GM19238 (cell line): Measurements from ENCODE around the gene CSGALNACT2.
A peak's percentile ranks its signal among the peaks of the same experiment; 100 is the strongest.
"Not testable (repeated sequence)": the region's sequence is repeated elsewhere in the genome, so short reads cannot be mapped to it uniquely, and the experiment has no call there.

Experiments
- DNase-seq: peaks from one replicate; pipeline ENCODE4 v3.0.0; 2011; ENCODE audit warnings: low spot score; ENCODE audit not compliant: insufficient read length

CSGALNACT2 gene, protein sequence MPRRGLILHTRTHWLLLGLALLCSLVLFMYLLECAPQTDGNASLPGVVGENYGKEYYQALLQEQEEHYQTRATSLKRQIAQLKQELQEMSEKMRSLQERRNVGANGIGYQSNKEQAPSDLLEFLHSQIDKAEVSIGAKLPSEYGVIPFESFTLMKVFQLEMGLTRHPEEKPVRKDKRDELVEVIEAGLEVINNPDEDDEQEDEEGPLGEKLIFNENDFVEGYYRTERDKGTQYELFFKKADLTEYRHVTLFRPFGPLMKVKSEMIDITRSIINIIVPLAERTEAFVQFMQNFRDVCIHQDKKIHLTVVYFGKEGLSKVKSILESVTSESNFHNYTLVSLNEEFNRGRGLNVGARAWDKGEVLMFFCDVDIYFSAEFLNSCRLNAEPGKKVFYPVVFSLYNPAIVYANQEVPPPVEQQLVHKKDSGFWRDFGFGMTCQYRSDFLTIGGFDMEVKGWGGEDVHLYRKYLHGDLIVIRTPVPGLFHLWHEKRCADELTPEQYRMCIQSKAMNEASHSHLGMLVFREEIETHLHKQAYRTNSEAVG

DNA sequence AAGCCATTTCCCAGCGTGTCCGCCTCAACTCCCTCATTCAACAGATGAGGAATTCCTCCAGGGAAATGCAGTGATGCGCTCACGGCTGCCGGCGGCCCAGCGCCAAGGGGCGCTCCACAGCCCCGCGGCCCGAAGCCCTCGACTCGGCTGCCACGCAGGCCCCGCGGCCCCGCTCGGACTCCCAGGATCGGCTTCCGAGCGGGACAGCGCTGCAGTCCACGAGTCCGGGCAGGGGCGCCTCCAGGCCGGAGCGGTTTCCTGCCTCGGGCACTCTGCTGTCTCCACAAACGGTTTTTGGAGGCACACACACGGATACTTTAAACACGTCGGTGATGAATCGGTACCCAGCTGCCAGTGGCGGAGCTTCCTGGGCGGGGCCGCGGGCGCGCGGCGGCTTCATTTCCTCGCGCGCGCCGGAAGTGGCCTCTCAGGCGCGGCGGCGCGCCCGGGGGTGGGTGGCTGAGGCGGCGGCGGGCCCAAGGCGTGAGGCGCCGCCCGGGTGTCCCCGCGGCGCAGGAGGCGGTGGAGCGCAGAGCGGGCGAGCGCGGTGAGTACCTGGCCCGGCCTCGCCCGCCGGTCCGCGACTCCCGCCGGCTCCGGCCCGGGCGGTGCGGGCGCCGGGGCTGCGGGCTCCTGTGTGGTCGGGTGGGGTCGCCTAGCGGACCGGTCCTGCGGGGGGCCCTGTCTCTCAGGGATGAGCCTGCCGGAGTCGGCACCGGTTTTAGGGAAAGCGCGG, at the start of gene CSGALNACT2:
Gene CSGALNACT2 (plus strand): TSS at position 425 of the 736 bp plus-strand sequence. CDS start 16,705 bp downstream, outside the sequence.
- peak; percentile 87 for DNase-seq

DNA sequence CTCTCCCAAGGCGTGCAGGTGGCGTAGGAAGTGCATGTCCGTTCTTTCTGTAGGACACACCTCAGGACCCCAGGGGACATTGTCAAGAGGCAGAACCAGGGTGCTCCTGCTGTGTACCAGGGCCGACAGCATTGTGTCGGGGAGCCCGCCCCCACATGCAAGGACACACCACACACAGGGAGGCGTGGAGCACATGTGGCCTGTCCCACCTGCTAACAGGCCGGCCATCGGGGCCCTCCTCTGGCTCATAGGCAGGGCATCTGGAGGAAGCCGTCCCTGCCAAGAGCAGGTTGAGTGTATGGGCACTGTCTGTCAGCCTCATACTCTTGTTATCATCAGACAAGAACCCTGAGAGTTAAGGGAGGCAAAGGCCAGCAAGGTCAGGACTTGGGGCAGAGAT, 48.7 kb upstream of the CSGALNACT2 start:
- DNase-seq: no peak

DNA sequence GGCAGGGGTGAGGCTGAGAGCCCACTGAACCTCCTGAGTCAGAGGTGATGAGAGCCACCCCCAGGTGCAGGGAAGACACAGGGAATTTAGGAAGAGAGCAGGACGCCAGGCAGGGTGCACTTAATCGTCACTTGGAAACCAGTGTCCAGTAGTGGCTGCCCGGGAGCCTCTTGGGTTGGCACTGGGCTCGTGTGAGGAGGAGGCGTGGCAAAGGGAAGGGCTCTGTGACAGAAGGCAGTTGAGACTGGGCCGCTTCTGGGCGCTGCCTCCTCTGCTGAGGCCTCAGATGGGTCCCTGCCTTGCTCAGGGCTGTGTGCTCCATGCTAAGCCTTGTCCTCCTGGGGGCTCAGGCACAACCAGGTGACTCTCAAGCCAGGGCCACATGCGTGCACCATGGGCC, 48.1 kb upstream of the CSGALNACT2 start:
- DNase-seq: no peak

DNA sequence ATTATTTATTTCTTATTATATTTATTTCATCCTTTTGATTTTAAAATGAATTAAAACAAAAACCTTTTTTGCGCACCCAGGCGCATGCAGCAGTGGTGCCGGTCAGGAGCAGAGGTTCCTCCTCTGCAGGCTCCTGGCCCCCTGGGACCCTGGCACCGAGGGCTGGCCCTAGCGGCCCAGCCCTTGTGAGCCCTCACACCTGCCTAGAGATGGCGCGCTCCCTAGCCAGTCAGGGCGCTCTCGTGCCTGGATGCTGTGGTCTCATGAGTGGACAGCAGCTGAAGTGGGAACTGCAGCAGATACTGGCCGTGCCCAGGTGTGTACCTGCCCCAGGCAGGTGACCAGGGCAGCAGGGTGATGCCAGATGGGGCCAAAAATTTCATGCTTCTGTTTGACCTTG, 47.6 kb upstream of the CSGALNACT2 start:
- DNase-seq: no peak

DNA sequence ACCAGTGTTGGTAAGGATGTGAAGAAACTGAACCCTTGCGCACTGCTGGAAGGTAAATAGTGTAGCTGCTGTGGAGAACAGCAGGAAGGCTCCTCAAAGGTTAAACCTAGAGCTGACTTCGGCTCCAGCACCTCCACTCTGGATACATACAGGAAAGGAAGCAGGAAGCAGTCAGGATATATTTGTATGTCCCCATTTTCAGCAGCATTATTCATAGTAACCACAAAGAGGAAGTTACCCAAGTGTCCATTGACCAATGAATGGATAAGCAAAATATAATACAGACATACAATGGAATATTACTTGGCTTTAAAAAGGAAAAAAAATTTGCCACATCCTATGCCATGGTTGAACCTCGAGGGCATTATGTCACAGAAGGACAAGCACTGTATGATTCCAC, 46.4 kb upstream of the CSGALNACT2 start:
- no peak for DNase-seq

DNA sequence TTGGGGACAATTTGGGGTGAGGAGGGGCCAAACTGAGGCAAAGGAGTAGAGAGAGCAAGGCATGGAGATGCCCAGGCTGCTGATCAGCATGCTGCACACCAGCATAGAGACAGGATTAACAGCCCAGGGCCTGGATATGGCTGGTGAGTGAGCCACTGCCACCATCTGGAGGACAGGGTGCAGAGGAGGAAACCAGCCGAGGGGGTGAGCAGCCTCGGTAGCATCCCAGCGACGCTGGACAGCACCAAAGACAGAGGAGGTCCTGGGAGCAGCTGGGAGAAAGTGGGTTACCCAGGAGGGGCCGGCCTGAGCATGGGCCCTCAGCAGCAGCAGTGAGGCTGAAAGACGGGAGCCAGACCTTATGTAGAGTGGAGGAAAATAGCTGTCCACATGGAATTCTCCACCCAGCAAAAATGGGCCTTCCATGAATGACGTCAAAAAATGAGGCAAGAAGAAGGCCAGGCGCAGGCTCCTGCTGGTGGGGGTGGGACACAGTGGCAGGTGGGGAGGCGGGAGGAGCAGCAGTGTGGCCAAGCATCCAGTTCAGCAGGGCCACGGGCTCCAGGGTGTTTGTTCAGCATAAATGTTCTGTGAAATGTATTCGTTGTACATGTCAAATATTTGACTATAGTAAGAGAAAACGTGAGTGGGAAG, 44.7 kb upstream of the CSGALNACT2 start:
- no peak for DNase-seq

DNA sequence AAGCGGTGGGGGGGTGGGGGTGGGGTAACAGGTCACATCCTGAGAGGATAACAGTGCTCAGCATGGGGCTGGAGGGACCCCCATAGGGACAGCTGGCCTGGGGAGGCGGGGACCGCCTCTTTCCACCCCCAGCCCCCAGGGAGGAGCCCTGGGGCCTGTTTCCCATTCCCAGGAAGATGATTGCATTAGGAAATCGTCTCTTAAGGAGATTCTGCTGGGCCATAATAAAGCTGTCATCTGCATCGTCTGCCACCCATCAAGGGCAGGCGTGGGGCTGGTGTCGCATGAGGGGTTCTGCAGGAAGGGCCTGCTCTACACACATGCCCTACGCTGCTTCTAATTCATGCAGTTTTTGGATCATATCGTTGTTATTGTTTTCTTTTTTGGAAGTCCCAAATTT, 44.2 kb upstream of the CSGALNACT2 start:
- DNase-seq: no peak

DNA sequence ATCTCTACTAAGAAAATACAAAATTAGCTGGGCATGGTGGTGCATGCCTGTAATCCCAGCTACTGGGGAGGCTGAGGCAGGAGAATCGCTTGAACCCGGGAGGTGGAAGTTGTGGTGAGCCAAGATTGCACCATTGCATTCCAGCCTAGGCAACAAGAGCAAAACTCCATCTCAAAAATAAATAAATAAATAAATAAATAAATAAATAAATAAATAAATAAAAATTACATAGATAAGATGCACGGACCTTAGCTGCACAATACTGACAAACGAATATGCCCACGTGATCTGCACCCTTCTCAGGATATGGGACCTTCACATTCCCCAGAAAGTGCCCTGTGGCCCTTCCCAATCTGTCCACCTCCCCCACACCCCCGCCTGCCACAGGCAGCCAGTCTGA, 38.9 kb upstream of the CSGALNACT2 start:
- DNase-seq: not testable (repeated sequence)

DNA sequence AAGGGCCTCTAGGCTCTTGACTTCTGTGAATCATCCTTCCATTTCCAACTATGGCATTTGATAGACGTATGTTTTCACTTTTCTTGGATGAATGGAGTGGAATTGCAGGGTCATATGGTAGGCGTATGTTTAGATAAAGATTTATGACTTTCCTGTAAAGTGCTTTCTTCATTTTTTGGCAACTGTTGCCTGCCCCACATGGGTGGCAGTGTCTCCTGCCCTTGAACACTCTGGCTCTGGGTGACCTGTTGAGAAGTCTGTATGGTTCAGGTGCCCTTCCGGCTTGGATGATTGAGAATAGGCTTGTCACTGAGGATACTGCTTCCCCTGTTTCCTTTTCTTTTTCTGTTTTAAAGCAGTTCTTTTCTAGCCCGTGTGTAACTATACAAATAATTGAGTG, 38.3 kb upstream of the CSGALNACT2 start:
- DNase-seq: no peak

DNA sequence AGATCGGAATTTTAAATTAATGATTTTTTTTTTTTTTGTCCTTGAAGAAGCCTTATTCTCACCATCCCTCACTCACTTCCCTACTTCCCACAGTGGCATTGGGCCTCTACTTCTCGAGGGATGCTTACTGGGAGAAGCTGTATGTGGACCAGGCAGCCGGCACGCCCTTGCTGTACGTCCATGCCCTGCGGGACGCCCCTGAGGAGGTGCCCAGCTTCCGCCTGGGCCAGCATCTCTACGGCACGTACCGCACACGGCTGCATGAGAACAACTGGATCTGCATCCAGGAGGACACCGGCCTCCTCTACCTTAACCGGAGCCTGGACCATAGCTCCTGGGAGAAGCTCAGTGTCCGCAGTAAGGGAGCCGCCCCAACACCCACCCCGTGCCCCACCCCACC, 37.9 kb upstream of the CSGALNACT2 start:
- DNase-seq: no peak

DNA sequence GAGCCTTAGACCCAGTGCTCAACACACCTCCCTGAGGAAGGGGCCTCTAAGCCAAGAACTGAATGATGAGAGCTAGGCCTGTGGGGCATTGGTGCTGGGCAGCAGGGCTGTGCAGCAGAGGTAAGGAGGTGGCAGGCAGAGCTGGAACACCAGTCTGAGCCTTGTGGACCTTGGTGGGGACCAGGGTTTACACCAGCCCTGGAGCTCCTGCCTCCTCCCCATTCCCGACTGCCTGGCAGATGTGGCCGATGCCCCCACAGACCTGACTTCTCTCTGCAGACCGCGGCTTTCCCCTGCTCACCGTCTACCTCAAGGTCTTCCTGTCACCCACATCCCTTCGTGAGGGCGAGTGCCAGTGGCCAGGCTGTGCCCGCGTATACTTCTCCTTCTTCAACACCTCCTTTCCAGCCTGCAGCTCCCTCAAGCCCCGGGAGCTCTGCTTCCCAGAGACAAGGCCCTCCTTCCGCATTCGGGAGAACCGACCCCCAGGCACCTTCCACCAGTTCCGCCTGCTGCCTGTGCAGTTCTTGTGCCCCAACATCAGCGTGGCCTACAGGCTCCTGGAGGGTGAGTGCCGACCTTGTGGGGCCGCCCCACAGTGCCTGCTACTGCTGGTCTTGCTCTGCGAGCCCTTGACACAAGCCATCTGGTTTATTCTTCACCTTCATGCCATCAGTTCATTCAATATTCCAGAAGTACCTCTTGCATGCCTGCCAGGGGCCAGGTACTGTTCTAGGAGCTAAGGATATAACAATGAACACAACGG, 36.0 kb upstream of the CSGALNACT2 start:
- no peak for DNase-seq

DNA sequence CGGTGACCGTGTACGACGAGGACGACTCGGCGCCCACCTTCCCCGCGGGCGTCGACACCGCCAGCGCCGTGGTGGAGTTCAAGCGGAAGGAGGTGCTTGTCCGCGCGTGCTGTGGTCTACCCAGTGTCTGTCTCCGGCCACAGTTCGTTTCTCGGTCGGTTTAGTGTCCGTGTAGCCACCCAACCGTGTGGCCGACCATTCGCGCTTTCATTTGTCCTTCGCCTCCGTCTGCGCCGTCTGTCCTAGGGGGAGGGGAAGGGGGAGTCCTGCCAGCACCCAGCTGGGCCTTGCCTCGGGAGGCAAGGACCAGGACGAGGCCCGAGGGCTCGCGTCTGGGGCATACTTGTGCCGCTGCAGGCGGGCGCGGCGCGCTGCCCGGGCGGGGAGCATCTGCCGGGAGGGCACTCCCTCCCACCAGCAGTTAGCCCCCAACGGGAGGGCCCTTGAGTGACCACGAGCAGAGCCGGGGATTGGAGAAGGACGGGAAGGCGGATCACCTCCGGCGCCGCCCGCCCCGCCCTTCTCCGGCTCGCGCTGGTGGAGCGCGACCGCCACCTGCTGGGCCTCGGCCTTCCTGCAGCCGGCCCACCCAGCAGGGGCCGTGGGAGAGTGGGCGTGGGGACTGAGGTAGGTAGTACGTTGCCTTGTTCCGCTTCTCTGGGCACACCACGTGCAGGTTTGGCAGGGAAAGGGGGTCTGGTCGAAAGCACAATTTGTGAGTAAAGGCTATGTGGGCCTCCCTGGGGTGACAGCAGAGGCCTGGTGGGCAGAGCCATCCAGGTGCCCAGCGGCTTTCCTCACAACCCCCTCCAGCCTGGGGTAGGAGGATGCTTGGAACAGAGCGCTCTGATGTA, 32.9 kb upstream of the CSGALNACT2 start:
- peak; percentile 82 for DNase-seq

DNA sequence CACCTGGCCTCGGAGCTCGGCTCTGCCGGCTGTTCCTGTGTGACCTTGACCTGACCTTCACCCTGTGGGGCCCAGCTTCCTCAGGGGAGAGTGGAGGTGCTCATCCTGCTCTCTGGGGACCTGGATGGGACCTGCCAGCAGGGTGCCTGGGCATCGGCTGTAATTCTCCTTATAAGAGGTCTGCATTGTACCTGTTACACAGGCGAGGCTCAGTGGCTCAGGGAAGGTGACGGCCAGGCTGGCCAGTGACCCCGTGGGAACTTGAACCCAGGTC, 32.4 kb upstream of the CSGALNACT2 start:
- no peak for DNase-seq

DNA sequence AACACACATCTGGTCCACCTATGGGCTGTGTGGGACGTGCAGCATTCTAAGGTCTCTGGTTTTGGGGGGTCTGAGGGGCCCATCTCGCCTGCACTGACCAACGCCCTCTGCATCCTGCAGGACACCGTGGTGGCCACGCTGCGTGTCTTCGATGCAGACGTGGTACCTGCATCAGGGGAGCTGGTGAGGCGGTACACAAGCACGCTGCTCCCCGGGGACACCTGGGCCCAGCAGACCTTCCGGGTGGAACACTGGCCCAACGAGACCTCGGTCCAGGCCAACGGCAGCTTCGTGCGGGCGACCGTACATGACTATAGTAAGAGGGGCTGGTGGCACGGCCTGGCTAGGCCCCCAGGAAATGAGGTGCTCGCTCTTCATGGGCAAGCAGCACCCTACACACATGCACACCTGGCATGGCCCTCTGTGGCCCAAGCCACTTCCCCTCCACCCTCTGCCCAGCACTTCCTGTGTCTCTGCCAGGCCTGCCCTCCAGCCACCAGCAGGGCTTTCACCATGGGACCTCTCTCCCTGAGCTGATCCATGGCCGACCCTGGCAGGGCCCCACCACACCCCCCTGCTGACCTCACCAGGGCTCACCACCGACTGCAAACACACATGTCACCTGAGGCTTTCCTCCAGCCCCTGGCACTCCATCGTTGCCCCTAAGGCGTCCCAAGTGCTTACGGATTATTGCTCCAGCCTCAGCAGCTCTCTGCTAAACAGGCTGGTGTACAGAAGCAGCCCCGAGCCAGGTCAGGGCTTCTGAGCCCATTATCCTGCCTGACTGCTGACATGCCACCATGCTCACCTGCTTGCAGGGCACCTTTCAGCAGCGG, 31.8 kb upstream of the CSGALNACT2 start:
- no peak for DNase-seq

DNA sequence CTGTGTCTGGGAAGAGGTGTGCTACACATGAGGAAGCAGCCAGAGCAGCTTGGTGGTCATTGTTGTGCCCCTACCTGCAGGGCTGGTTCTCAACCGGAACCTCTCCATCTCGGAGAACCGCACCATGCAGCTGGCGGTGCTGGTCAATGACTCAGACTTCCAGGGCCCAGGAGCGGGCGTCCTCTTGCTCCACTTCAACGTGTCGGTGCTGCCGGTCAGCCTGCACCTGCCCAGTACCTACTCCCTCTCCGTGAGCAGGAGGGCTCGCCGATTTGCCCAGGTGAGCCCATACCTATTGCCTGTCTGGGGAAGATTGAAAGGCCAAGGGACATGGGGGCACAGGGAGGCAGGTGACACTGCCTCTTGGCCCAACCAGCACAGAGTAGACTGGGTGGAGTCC, 29.3 kb upstream of the CSGALNACT2 start:
- no peak for DNase-seq

DNA sequence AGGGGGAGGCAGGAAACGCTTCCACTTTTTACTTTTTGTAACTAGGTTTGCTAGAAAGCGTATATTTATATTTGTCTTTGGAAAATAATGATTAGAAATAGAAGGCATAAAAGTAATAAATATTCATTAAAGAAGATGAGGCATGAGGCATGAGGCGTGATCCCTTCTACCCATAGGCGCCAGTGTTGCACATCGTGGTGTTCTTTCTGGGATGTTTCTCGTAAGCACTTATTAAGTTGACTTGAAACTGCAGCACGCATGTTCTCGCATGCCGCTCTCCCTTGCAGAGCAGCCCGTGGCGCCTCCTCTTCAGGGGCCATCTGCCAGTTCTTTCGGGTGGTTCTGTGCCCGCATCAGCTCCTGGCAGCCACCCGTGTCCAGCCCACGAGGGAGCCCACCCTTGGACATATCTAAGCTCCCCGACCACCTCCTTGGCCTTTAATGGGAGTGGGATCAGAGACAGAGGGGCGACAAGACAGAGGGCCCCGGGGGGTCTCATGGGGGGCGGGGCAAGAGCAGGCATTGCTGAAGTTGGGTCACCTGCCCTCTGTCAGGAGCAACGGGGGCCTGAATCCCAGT, 28.5 kb upstream of the CSGALNACT2 start:
- no peak for DNase-seq

DNA sequence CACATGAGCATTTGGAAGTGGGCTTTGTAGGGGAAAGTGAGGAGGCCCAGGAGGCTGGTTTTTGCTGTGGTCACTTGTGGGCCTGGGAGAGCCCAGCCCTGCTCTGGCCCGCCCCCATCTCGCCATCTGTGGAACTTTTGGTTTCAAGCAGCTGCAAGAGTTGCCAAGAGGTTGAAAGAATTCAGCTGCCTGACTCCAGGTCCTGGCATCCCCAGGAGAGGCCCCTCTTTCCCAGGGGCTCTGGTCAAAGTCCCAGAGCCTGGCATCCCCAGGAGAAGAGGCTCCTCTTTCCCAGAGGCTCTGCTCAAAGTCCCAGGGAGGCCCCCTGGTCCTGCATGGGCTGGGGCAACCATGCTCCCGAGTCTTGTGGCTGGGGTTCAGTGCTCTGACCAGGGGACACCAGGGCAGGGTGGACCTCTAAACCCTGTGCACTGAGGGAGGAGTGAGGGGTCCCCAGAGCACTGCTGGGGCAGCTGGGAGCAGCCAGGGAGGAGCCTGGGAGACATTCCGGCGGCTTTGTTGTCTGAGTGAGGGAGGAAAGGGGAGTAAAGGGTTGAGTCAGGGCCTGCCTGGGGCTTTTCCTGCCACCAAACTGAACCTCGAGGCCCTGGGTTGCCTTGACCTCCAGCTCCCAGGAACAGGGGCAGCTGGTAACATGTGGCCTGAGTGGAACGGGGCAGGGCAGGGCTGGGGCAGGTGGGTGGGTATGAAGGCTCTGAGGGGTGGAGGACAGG, 27.7 kb upstream of the CSGALNACT2 start:
- peak; percentile 35 for DNase-seq

DNA sequence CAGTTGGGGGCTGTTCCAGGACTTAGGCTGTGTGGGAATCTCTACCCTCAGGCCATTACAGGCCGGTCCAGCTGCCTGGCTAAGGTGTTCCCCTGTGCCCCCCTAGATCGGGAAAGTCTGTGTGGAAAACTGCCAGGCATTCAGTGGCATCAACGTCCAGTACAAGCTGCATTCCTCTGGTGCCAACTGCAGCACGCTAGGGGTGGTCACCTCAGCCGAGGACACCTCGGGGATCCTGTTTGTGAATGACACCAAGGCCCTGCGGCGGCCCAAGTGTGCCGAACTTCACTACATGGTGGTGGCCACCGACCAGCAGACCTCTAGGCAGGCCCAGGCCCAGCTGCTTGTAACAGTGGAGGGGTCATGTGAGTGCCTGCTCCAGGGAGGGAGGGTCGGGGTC, 27.1 kb upstream of the CSGALNACT2 start:
- no peak for DNase-seq
